ENCODE data around the gene MAP4K4.

The MAP4K4 gene

GRCh38 chr2:101697124-101698013 is at the start of gene MAP4K4:
Gene MAP4K4 (plus strand): TSS chr2:101697707. CDS start chr2:101698081, 374 bp downstream.
- DNase-seq (ENCODE audit: low read depth): peak; percentile 59

GRCh38 chr2:101653469-101653868 is 44.0 kb upstream of the MAP4K4 start:
- DNase-seq (ENCODE audit: low read depth): no peak

- DNase-seq (ENCODE audit: low read depth): no peak
Observed at GRCh38 chr2:101655702-101656422, 41.6 kb upstream of the MAP4K4 start.

GRCh38 chr2:101657787-101658186 is 39.7 kb upstream of the MAP4K4 start:
- DNase-seq (ENCODE audit: low read depth): no peak

- DNase-seq (ENCODE audit: low read depth): no peak
Observed at GRCh38 chr2:101658387-101658786, 39.1 kb upstream of the MAP4K4 start.

DNA sequence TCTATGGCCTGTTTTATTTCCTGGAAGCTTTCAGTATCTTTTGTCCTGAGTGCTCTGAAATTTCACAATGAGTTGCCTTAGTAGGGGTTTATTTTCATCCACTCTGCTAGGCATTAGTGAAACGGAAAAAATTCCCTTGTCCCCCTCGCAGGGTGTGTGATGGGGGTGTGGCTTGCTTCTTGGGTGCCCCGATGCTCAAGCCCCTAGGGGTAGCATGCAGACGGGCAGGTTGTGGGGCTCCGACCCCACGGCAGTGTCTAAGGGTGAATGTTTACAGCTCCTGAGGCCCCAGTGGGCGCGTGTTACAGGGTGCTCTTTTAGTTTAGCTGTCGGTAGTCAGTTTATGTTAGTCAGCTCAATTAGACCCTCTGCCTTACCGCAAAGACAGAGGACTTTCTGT is 32.2 kb upstream of the MAP4K4 start:
- no peak for DNase-seq (ENCODE audit: low read depth)

GRCh38 chr2:101667823-101668222 is 29.7 kb upstream of the MAP4K4 start:
- DNase-seq (ENCODE audit: low read depth): no peak

DNA sequence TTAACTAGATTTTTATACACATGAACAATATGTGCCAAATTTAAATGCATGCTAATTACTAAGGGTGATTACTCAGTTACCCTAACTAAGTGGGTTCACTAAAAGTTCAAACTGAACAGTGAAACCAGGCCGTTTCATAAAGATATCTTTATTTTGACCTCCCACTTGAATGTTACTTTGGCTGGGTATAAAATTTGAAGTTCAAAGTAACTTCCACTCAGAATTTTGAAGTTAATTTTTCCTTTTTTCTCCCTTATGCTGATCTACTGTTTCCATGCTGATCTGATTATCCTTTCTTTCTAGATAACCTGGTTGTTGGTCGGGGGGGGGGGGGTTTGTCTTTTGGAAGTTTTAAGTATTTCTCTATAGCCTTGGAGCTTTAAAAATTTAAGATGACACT is 25.5 kb upstream of the MAP4K4 start:
- no peak for DNase-seq (ENCODE audit: low read depth)

GRCh38 chr2:101673920-101674319 is 23.6 kb upstream of the MAP4K4 start:
- no peak for DNase-seq (ENCODE audit: low read depth)

DNA sequence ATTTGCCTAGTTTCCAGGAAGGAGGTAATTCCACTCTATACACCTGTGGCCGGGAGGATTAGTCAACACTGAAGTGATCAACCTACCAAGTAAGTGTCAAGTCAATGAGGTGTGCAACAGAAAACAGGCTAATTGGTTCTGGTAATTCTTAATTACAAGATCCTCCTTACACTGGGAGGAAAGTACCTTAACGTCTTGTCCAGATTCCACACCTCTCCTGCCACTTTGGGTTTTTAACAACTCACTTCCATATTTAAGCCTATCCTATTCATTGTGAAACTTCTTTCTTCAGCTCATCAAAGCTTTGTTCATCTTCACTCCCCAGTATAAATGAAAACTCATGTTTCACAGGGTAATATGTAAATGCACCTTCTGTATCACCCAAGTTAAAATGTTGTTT is 22.0 kb upstream of the MAP4K4 start:
- no peak for DNase-seq (ENCODE audit: low read depth)

DNA sequence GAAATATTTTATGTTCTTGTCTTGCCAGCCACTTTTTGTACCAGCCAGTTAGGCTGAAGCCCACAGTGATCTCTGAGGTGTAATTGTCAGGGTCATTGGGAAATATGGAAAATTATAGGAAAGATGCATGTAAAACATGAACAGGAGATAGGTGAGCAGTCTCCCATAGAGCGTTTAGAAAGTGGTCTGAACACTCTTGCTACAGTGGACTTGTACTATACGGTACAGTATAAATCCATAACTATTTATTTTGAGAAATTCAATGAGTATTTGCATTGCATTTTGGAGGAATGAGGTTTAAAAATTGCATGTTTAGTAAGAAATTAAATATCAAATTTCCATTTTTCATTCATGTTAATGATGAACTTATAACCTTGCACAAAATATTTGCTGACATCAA is 20.8 kb upstream of the MAP4K4 start:
- no peak for DNase-seq (ENCODE audit: low read depth)

GRCh38 chr2:101677658-101678057 is 19.8 kb upstream of the MAP4K4 start:
- DNase-seq (ENCODE audit: low read depth): no peak

GRCh38 chr2:101678379-101678778 is 19.1 kb upstream of the MAP4K4 start:
- no peak for DNase-seq (ENCODE audit: low read depth)

GRCh38 chr2:101679037-101679726 is 18.3 kb upstream of the MAP4K4 start:
- no peak for DNase-seq (ENCODE audit: low read depth)

DNA sequence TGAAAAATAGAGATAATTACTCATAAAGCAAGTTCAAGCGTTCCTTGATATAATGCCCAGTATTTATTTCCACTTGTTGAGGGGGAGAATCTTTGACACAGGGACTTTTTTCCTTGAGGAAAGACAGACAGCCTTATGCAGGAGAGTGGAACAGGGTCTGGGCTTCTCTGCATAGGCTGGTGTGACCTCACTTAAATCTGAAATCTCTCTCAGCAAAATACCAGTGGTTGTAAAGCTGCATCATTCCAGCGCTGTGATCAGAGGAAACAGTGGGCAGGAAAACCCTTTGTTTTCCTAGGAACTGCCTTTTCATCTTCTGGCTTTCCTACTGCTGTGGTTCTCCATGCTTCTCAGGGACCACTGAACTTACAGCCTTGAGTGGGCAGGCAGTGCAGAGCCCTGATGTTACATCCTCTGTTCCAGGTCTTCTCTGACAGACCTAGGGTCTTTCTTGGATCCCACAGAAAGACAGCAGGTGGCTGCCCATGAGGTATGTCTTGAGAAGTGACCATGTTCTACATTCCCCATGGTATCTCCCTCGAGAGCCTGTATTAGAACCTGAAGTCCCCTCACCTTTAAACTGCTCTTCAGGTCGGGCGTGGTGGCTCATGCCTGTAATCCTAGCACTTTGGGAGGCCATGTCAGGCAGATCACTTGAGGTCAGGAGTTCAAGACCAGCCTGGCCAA is 17.6 kb upstream of the MAP4K4 start:
- DNase-seq (ENCODE audit: low read depth): no peak

DNA sequence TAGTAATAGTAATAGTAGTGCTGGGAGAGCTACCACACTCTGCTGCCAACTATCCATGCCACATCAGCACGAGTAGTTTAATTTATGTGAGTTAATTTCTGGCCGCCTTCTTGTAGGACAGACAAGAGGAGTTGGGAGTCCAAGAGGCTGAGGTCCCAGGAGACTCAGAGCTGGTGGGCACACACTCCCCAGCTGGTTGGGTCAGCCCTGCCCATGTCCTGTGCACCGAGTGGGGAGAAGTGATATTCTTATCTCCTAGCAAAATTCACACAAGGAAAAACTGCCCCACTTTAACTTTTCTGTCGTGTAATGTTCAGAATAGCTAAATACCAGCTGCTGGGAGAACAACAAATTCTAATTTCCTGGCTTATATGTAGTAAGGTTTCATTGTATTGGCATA is 15.2 kb upstream of the MAP4K4 start:
- DNase-seq (ENCODE audit: low read depth): no peak

GRCh38 chr2:101684313-101684712 is 13.2 kb upstream of the MAP4K4 start:
- DNase-seq (ENCODE audit: low read depth): no peak

DNA sequence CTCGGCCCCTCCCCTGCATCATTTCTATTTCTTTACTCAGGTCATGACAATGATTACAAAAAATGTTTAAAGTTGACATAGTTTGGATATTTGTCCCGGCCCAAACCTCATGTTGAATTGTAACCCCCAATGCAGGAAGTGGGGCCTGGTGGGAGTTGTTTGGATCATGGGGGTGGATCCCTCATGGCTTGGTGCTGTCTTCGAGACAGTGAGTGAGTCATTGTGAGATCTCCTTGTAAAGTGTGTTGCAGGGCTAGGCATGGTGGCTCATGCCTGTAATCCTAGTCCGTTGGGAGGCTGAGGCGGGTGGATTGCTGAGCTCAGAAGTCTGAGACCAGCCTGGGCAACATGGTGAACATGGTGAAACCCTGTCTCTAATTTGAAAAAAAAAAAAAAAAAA is 9.2 kb upstream of the MAP4K4 start:
- DNase-seq (ENCODE audit: low read depth): no peak

DNA sequence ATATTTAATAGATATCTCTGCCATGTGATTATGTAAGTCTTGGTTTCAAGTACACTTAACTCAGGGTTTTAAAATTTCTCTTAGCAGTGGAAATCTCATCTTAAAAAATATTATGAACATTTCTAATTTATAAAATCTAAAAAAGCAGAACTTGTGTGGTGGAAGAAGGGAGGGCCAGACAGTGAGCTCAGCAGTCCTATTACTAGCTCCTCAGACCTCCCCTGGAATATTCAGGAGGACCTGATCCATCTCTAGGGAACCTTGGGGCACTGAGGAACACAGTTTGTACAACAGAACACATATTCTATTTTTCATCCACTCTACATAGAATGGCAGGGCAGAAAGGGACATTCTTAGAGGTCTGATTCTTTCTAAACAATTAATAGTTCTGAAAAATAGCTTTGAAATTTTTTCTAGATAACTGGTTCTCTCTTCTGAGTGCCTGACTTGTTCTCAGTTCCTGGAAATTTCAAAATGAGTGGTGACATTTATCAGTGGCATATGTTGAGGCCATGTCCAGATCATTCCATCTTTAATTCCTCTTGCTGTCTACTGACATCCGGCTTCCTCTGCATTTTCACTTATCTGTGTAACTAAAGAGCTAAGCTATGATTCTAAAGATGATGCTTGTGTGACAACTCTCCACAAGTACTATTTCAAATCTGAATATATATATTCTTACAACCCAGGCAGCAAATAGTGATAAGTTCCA is 8.2 kb upstream of the MAP4K4 start:
- no peak for DNase-seq (ENCODE audit: low read depth)

- DNase-seq (ENCODE audit: low read depth): no peak
Observed at GRCh38 chr2:101690547-101691152, 6.9 kb upstream of the MAP4K4 start.

- DNase-seq (ENCODE audit: low read depth): no peak
Observed at GRCh38 chr2:101692041-101692440, 5.5 kb upstream of the MAP4K4 start.
